Hippocampal formation (tissue), 2 donors: ENCODE data around the gene PDIA6.
"Not testable (repeated sequence)": the region's sequence is repeated elsewhere in the genome, so short reads cannot be mapped to it uniquely, and the experiment has no call there.

Experiments
- DNase-seq, 2 donors: peaks; one replicate each; lab custom pipeline; 2025; lab: John Stamatoyannopoulos, UW

PDIA6 gene

GRCh38 chr2:10810202-10811161, 2.1 kb downstream of the PDIA6 start:
- DNase-seq = no peak

- no peak for DNase-seq
Measured at GRCh38 chr2:10806543-10806942, 6.0 kb downstream of the PDIA6 start.

DNA sequence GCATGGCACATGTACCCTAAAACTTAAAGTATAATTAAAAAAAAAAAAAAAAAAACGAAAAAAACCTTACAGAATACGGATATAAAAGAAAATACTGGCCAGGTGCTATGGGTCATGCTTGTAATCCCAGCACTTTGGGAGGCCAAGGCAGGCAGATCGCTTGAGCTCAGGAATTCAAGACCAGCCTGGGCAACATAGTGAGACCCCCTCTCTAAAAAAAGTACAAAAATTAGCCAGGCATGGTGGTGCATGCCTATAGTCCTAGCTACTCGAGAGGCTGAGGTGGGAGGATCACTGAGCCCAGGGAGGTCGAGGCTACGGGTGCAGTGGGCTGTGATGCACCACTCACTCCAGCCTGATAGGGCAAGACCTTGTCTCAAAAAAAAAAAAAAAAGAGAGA, 6.6 kb downstream of the PDIA6 start:
- not testable (repeated sequence) for DNase-seq

DNA sequence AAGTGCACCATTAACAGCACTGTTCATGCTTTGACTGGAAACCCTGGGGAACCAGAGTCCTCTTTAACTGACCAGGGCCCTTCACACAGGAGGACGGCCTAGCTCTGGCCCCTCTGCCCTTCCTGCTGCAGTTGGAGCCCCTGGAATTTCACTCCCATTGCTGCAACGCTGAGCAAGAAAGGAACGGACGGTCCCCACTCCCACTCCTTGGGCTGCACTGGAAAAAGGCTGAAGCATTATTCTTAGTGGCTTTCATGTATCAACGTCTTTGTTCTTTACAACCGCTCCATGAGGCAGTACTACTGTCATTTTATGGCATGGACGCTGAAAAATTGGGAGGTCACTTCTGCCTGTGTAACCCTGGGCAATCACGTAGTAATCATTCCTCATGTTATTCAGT, 9.9 kb downstream of the PDIA6 start:
- no peak for DNase-seq

GRCh38 chr2:10800163-10800562, 12.4 kb downstream of the PDIA6 start:
- DNase-seq = no peak

DNA sequence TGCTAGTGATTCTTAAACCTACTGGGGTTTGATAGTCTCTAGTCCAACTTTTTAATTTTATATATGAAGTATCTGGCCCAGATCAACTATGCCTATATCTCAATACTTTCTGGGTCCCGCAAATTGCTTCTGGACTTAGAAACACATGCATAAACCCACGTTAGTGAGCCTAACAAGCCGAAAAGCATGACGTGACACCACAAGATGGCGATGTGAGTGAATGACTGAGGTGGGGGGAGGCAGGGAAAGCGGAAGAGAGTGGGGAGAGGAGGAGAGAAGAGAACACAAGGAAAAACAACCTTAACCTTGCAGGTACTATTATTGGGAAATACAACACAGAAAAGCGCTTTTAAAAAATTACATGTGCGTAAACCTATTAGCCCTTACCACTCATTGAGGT, 13.8 kb downstream of the PDIA6 start:
- no peak for DNase-seq

GRCh38 chr2:10796703-10797102, 15.9 kb downstream of the PDIA6 start:
- no peak for DNase-seq

DNA sequence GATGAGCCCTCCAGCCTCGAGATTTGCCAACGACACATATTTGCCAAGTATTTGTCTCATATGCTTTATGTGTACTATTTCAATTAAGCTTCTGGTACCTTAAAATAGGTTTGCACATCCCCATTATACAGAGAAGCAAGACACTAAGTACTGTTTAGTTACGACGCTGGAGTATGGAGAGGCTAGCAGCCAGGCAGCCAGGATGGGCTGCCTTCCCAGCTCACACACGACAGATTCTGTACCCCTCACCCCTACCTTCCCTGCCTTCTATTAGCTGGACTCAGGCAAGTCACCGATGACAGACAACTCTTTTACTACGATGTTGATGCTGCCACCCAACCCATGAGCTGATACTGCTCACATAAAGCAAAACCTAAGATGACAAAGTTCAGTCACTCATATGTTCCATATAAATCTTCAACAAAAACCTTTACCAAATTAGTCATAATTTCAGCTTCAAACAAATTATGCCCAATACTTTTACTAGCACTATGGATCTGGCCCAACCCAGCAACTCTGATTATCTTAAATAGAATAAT, 17.0 kb downstream of the PDIA6 start:
- no peak for DNase-seq

DNA sequence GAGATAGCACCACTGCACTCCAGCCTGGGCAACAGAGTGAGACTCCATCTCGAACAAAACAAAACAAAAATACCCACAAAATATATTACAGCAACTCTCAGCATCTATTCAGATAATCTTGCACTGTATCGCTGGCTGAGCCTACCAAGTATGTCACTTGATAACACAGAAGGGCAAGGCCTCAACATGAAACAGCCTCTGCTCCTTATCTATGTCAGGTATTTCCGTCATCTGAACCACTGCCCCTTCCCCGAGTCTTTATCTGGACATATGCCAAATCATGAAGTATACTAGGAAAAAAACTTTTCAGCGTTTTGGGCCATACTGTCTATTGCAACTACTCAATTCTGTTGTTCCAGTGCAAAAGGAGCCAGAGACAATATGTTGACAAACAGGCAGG, 17.7 kb downstream of the PDIA6 start:
- DNase-seq = no peak

DNA sequence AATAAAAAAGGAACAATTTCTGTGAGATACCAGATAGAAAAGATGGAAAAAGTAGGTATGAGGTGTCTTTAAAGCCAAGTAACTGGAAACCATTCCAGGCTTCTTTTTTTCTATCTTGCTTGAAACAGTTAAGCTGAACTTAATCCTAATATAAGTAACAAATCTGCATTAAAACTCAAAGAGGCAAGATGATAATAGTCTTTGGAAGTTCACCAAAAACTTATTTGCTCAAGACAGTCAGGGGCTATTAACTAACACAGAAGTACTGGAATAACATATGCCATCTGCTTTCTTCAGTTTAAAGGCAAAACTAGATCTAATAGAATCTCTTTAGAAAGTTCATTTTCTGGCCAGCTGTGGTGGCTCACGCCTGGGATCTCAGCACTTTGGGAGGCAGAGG, 18.8 kb downstream of the PDIA6 start:
- DNase-seq = no peak

DNA sequence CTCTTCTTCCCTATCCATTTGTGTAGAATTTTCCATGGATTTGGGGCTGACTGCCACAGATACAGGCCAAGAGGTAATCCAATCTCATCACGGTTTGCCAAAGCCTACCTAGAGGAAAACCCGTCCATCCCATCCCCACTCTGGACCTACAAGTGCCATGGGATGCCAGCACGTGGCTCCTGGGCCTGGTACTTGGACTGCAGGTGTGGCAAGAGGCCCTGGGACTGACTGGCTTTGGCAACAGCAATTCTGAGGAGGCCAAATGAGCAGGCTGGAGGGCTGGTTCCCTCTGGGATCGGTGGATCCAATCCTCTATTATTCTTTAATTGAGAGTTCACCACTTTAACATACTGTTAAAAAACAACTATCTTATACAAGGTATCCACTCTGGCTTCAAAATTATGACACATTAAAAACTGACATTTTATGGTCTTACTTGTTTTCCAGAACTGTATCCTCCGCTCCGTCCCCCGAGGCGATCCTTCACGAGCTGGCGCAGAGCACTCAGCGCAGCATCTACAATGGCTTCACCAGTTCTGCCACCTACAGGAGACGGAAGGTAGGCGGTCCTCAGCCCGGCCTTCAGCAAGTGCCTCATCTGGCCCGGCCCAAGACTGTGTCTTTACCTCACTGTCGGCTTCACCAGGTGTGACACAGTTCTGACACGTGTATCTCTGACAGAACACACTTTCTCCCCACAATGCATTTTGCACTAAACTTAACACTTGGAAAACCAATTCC, 19.8 kb downstream of the PDIA6 start:
- no peak for DNase-seq

DNA sequence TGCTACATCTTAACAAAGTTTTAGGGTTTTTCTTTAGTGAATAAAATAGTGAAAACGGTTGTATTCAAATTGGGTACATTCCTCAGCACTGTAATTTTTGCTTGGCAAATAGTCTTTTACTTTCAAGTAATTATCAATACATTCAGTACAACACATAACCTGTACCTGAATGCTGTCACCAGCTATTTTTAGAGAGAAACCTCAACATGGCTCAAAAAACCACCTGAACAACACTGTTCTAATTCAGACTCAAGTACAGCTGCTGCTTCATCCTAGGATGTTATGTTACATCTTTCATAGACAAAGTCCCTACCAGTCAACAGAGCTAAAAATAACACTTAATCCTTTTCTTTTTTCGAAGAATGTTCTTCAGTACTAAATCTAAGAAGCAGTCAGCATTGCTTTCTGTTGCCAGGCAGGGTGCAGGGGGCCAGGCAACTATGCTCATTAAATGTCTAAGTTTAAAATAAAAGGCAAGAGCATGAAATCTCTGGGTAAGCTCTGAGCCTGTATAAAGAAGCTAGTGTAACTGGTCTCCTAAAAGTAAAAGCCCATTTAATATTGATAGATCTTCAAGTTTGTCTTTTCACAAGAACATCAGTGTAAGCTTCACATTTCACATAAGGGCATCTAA, 20.5 kb downstream of the PDIA6 start:
- DNase-seq = no peak

DNA sequence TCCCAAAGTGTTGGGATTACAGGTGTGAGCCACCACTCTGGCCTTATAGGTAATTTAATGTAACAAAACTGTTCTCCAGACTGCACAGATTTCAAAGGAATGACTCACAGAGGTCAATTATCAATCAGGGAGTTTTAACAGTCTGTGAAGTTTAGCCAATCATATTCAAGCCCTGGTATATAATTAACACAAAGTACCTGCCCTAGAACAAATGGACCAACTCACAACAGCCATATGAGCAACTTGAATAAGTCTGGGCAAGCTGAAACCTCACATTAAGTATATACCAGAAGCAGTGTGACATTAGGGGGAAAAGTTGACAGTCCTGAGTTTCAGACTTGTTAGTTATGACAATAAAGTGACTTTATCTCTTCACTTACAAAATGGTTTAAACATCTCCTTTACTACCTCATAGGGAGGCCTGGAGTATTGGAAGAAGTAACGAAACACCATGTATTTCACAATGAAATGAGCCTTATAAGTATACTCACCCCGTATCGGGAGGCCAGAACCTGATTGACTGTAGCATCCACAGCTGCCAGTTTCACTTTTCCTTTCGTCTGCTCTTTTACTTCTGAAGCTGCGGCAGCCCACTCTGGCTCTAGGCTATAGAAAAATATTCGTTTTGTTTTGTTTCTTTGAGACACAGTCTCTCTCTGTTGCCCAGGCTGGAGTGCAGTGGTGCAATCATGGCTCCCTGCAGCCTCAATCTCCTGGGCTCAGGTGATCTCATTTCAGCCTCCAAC, 22.2 kb downstream of the PDIA6 start:
- DNase-seq = no peak

- DNase-seq = no peak
Measured at GRCh38 chr2:10788855-10789254, 23.7 kb downstream of the PDIA6 start.

DNA sequence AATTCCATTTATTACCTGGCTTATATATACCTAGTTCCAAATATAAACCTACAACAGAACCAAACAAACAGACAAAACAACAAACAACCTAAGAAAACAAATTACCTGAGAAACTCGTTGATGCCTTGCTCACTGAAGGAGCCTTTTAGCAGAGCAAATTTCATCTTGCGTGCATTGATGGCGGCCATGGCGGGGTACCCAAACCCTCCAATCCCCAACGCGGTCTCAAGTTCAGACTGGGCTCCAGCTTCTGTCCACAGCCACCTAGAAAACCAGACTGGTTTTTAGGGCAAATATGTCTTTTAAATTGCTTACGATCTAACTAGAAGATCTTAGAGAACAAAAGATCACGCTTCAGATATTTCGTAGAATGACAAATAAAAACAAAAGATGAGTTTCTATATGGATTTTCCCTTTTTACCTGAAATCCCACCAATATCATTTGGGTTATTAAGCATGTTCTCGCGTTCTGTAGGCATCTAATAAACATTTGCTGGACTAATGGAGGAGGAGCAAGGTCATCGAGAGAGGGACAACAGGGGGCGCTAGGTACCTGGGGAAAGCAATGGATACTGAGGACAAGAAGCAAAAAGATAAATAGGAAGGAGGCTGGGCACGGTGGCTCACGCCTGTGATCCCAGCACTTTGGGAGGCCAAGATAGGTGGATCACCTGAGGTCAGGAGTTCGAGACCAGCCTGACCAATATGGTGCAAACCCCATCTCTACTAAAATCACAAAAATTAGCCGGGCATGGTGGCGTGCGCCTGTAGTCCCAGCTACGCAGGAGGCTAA, 25.2 kb downstream of the PDIA6 start:
- DNase-seq = no peak

GRCh38 chr2:10786240-10786982, 26.2 kb downstream of the PDIA6 start:
- DNase-seq = no peak

DNA sequence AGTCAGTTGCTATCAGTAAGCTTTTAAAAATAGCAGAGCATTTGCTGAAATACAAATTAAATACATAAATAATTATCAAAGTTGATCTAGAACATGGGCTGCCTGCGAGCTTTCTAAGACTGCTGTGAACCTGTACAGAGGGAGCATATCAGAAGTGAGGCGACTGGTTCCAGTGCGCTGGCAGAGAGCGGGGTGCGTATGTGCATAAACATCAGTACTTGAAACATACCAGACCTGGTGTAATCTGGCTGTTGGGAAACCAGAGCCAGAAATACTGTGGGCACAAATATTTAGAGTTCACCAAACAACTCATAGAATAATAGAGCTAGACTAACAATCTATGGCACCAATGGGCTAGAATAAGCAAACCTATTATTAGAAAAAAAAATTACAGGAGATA, 27.3 kb downstream of the PDIA6 start:
- DNase-seq = no peak

GRCh38 chr2:10784719-10785118, 27.9 kb downstream of the PDIA6 start:
- DNase-seq = no peak

DNA sequence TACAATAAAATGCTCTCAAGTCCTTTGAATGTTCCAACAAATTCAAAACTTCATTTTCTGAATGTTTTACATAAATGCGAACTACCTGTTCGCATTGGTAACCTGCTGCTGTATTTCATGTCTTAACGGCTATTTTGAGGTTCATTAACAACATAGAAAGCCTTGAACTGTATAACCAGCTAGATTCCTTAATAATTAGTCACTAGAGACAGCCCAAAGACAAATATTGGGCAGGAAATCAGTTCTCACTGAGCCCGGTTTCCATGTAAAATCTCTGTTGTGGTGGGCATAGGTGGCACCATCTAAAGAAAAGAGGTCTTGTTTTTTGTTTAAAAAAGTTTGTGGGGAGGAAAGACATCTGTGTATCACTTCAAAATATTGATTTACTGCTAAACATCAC, 29.2 kb downstream of the PDIA6 start:
- no peak for DNase-seq

- no peak for DNase-seq
Measured at GRCh38 chr2:10781746-10782145, 30.8 kb downstream of the PDIA6 start.
